Lower leg skin (tissue), 3 donors: Measurements from ENCODE around the gene MYRF.

ENCODE experiments used
- CTCF ChIP-seq, 3 donors: fragments of 450-650 bp; IDR thresholded peaks; one replicate each; pipeline ENCODE4 v1.5.1; 2016; ENCODE audit warnings: antibody characterized with exemption in 3 of 3, mild to moderate bottlenecking in 3 of 3, moderate library complexity in 2 of 3
- POLR2A ChIP-seq, 2 donors: fragments of 450-650 bp; IDR thresholded peaks; one replicate each; pipeline ENCODE4 v1.6.1; 2016 to 2017; ENCODE audit warnings: antibody characterized with exemption in 2 of 2, mild to moderate bottlenecking in 1 of 2, moderate library complexity in 1 of 2

GRCh38 chr11:61762223-61762615 is 9.8 kb downstream of the MYRF start:
- TF ChIP-seq CTCF (IDR thresholded peaks at IDR 0.05), result no peak
- TF ChIP-seq POLR2A (IDR thresholded peaks at IDR 0.05), result no peak
